ENCODE measurements around the gene TKTL1. TPM values are rescaled to one million over a fixed set of nuclear protein-coding genes. Genes with fewer than 3 reads are reported as not detected.

TKTL1 gene
- total RNA-seq, 4 donors from 2014 or later = 0.31 TPM; not detected in 2

DNA sequence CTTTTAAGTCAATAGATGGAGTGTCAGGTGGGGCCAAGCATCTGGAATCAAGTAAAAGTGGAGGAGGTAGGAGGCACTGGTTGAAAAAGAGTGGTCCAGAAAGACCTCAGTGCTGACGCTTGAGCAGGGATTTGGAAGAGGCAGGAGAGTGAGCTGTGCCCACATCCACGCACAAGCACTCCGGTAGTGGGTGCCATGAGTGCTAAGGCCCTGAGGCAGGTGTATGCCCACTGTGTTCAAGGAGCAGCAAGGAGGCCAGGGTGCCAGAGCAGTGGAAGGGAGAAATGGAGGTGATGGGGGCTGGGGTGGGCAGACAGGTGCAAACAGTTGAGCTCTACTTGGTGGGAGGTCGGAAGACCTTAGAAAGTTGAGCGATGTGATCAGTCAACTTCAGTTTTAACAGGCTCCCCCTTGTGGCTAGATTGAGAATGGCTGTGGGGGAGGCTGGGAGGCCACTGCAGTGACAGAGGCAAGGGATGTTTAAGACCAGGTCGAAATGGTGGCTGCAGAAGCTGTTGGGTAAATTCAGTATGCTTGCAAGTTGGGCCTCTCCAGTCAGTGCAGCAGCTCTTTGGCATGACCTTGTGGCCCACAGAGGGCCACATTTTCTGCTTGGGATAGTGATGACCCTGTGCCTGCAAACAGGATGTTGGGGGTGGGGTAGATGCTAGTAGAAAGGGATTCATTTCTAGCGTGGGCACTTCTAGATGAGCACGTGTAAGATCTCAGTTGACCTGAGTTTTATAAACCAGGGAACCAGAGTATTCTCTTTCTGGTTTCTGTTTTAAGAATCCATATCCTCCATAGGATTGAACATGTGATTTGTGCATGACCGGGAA lies 12.7 kb downstream of the TKTL1 start:
- Histone ChIP-seq H3K27me3 (no peaks in the 10 kb centered on the region), H3K27ac (no peak overlapping the region), H3K4me1 (no peaks in the 10 kb centered on the region), H3K4me3 (no peak overlapping the region), H3K9me3 (no peaks in the 10 kb centered on the region), H3K36me3 (no peaks in the 10 kb centered on the region)
- no peak for ATAC-seq
- 53 to 60% methylated on average over 7 to 8 of the region's 9 CpGs for WGBS, 2 donors (ENCODE audit: low coverage in 1 of 2)
- TF ChIP-seq EP300 (IDR thresholded peaks at IDR 0.05) (no peak), POLR2A (IDR thresholded peaks at IDR 0.05) (no peak), POLR2AphosphoS5 (IDR thresholded peaks at IDR 0.05) (no peak)
- TF ChIP-seq, protein P1, sequence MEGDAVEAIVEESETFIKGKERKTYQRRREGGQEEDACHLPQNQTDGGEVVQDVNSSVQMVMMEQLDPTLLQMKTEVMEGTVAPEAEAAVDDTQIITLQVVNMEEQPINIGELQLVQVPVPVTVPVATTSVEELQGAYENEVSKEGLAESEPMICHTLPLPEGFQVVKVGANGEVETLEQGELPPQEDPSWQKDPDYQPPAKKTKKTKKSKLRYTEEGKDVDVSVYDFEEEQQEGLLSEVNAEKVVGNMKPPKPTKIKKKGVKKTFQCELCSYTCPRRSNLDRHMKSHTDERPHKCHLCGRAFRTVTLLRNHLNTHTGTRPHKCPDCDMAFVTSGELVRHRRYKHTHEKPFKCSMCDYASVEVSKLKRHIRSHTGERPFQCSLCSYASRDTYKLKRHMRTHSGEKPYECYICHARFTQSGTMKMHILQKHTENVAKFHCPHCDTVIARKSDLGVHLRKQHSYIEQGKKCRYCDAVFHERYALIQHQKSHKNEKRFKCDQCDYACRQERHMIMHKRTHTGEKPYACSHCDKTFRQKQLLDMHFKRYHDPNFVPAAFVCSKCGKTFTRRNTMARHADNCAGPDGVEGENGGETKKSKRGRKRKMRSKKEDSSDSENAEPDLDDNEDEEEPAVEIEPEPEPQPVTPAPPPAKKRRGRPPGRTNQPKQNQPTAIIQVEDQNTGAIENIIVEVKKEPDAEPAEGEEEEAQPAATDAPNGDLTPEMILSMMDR (IDR thresholded peaks at IDR 0.05) = peak; percentile 33 to 77 (median 58)

DNA sequence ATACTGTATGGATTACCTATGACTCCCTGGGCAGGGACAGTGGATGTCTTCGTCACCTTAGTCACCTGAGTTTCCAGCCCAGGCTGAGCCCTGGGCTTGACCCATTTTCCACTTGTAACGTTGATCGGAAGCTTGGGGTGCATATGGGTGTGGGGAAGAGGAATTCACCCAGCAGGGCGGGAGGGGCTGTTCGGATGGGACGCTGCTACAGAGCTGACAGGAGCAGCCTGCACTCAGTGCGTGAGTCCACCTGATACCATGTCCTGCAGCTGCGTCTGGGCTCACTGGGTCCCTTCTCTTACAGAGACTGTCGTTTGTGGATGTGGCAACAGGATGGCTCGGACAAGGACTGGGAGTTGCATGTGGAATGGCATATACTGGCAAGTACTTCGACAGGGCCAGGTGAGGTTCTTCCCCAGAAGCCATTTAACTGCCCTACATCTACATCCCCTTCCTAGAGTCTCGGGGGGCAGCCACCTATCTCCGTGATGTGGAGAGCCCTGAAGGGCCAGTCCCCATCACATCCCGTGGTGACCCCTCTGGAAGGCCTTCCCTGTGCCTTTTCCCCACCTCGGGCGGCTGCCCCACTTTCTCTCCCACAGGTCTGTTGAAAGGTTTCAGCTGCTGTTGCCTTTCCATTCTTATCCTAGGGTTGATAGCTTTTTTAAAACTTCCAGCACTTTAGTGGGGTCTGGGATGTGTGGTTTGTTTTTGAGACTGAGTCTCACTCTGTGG lies 13.6 kb downstream of the TKTL1 start:
- Histone ChIP-seq H3K4me3 (no peak overlapping the region), H3K36me3 (no peaks in the 10 kb centered on the region), H3K4me1 (no peaks in the 10 kb centered on the region), H3K9me3 (no peaks in the 10 kb centered on the region), H3K27ac (no peak overlapping the region), H3K27me3 (no peaks in the 10 kb centered on the region)
- TF ChIP-seq, protein P1 (IDR thresholded peaks at IDR 0.05) = no peak
- TF ChIP-seq EP300 (IDR thresholded peaks at IDR 0.05) = no peak
- no peak for TF ChIP-seq POLR2A (IDR thresholded peaks at IDR 0.05)
- TF ChIP-seq POLR2AphosphoS5 (IDR thresholded peaks at IDR 0.05) = no peak
- WGBS, 2 donors (ENCODE audit: low coverage in 1 of 2) = 89% methylated on average over 9 of the region's 16 CpGs; no CpG with 5 or more reads in 1 of the 2 donors
- no peak for ATAC-seq

DNA sequence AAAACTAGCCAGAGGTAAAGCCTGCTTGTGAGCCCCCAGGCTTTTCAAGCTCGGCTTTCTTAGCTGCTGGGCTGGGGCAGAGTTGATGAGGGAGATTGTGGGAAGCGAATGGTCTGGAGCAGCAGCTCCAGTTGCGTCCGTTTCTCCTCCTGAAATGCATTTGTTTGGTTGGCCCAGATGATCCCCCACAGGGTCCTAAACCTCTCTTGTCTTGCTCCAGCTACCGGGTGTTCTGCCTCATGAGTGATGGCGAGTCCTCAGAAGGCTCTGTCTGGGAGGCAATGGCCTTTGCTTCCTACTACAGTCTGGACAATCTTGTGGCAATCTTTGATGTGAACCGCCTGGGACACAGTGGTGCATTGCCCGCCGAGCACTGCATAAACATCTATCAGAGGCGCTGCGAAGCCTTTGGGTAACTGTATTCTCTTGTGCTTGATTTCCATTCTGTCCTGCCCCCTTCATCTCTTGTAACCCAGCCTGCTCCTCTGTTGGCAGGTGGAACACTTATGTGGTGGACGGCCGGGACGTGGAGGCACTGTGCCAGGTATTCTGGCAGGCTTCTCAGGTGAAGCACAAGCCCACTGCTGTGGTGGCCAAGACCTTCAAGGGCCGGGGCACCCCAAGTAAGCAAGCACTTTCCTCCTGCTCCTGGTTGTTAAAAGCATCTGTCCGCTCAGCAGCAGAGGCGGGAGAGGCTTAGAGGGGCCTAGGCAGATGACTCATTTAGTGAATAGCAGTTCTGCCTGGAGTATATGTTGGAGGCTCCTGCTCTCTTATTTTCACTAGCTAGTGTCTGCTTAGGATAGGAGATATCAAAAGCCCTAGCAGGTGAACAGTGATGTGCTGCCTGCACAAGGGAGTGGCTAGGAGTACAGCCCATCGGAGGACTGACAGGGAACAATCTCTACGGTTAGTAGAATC lies 15.3 kb downstream of the TKTL1 start:
- Histone ChIP-seq H3K9me3 (no peaks in the 10 kb centered on the region), H3K27me3 (no peaks in the 10 kb centered on the region), H3K4me3 (no peak overlapping the region), H3K36me3 (no peaks in the 10 kb centered on the region), H3K27ac (no peak overlapping the region), H3K4me1 (no peaks in the 10 kb centered on the region)
- TF ChIP-seq, protein P1 (IDR thresholded peaks at IDR 0.05) = no peak
- TF ChIP-seq EP300 (IDR thresholded peaks at IDR 0.05) = no peak
- TF ChIP-seq POLR2AphosphoS5 (IDR thresholded peaks at IDR 0.05) = no peak
- TF ChIP-seq POLR2A (IDR thresholded peaks at IDR 0.05) = no peak
- no peak for ATAC-seq
- 81% methylated on average over 7 of the region's 19 CpGs; no CpG with 5 or more reads in 1 of the 2 donors for WGBS, 2 donors (ENCODE audit: low coverage in 1 of 2)

DNA sequence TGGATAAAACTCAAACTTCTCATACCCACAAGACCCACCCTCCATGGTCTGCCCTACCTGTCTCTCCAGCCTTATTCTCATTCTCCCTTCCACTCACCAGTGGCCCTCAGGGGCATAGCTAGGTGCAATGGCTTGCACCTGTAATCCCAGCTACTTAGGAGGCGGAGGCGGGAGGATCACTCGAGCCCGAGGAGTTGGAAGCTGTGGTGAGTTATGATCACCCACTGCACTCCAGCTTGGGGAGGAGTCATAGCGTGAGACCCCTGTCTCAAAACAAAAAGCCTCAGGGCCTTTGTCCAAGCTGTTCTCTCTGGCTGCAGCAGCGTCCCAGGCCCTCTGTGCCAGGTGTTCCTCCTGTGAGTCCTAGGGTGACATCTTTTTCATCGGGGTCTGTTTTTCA lies 16.5 kb downstream of the TKTL1 start:
- no peaks in the 10 kb centered on the region for H3K9me3 ChIP-seq
- H3K4me1 ChIP-seq = no peaks in the 10 kb centered on the region
- WGBS, 2 donors (ENCODE audit: low coverage in 1 of 2) = 65% methylated on average over 4 of the region's 7 CpGs; no CpG with 5 or more reads in 1 of the 2 donors
- TF ChIP-seq POLR2AphosphoS5 (IDR thresholded peaks at IDR 0.05) = no peak
- TF ChIP-seq EP300 (IDR thresholded peaks at IDR 0.05) = no peak
- TF ChIP-seq, protein P1 (IDR thresholded peaks at IDR 0.05) = no peak
- TF ChIP-seq POLR2A (IDR thresholded peaks at IDR 0.05) = no peak
- H3K27ac ChIP-seq = no peak overlapping the region
- H3K27me3 ChIP-seq = no peaks in the 10 kb centered on the region
- H3K4me3 ChIP-seq = no peak overlapping the region
- no peak for ATAC-seq
- no peaks in the 10 kb centered on the region for H3K36me3 ChIP-seq
